ENCODE measurements around the gene RAB8B. TPM values are rescaled to one million over a fixed set of nuclear protein-coding genes. Genes with fewer than 3 reads are reported as not detected.

RAB8B gene
- total and polyA plus RNA-seq, 2 experiments from 2014 or later, result 5.1 to 12.4 TPM

DNA sequence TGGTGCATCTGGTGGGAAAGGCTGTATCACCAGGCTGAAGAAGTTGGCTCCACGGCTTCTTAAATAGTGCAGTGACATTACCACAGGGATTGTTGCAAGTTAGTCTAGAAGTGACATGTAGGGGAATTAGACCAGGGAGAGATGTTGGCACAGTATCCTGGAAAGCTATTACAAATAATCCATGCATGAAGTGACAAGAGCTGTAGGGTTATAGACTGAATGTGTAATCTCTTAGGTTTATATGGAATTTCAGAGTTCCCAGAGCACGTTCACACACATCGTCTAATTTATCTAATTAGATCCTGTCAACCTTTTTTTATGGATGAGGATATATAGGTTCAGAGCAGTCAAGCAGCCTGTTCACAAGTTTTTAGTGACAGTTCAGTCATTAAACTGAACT, 50.7 kb downstream of the RAB8B start:
- no peak for DNase-seq (ENCODE audit: low read depth in 1 of 2, low spot score in 1 of 2)
- Histone ChIP-seq H3K4me1 (ENCODE audit: low read depth) (no peaks in the 10 kb centered on the region), H3K36me3 (no peaks in the 10 kb centered on the region), H3K27ac (no peak overlapping the region), H3K27me3 (no peaks in the 10 kb centered on the region), H3K9me3 (ENCODE audit: low read depth) (no peaks in the 10 kb centered on the region), H3K4me3 (no peak overlapping the region)
- TF ChIP-seq, protein P1, sequence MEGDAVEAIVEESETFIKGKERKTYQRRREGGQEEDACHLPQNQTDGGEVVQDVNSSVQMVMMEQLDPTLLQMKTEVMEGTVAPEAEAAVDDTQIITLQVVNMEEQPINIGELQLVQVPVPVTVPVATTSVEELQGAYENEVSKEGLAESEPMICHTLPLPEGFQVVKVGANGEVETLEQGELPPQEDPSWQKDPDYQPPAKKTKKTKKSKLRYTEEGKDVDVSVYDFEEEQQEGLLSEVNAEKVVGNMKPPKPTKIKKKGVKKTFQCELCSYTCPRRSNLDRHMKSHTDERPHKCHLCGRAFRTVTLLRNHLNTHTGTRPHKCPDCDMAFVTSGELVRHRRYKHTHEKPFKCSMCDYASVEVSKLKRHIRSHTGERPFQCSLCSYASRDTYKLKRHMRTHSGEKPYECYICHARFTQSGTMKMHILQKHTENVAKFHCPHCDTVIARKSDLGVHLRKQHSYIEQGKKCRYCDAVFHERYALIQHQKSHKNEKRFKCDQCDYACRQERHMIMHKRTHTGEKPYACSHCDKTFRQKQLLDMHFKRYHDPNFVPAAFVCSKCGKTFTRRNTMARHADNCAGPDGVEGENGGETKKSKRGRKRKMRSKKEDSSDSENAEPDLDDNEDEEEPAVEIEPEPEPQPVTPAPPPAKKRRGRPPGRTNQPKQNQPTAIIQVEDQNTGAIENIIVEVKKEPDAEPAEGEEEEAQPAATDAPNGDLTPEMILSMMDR (IDR thresholded peaks at IDR 0.05; ENCODE audit: low read depth, low read length), result no peak

DNA sequence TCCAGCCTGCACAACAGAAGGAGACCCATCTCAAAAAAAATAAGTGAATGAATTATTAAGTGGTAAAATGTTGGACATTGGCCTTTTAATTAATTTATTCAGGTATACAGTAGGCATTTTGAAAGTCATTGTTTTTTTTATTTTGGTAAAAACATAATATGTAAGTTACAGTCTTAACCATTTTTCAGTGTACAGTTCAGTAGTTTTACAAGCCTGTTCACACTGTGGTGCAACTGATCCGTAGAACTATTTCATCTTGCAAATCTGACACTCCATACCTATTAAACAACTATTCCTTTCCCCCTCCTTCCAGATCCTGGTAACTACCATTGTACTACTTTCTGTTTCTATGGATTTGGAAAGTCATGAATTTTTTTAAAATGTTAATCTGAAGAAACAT, 51.9 kb downstream of the RAB8B start:
- Histone ChIP-seq H3K9me3 (ENCODE audit: low read depth) (no peaks in the 10 kb centered on the region), H3K36me3 (no peaks in the 10 kb centered on the region), H3K27me3 (no peaks in the 10 kb centered on the region), H3K27ac (no peak overlapping the region), H3K4me3 (no peak overlapping the region), H3K4me1 (ENCODE audit: low read depth) (no peaks in the 10 kb centered on the region)
- TF ChIP-seq, protein P1 (IDR thresholded peaks at IDR 0.05; ENCODE audit: low read depth, low read length), result no peak
- DNase-seq (ENCODE audit: low read depth in 1 of 2, low spot score in 1 of 2), result no peak

DNA sequence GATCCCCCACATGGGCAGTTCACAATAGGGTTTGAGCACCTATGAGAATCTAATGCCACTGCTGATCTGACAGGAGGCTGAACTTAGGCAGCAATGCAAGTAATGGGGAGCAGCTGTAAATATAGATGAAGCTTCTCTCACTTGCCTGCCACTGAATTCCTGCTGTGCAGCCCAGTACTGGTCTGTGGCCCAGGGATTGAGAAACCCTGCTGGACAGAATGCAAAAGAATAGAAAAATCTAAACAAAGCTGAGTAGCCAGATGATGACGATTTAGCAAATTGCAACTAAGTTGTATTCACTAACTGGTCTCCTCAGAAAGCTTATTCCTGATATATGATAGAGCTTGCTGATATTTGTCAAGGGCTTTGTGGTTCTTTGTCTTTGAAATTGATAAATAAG, 53.7 kb downstream of the RAB8B start:
- no peaks in the 10 kb centered on the region for H3K27me3 ChIP-seq
- no peaks in the 10 kb centered on the region for H3K36me3 ChIP-seq
- peak in 1 of 2 donors; percentile 75 for DNase-seq (ENCODE audit: low read depth in 1 of 2, low spot score in 1 of 2)
- H3K4me1 ChIP-seq (ENCODE audit: low read depth), result no peaks in the 10 kb centered on the region
- no peak overlapping the region for H3K4me3 ChIP-seq
- no peaks in the 10 kb centered on the region for H3K9me3 ChIP-seq (ENCODE audit: low read depth)
- H3K27ac ChIP-seq, result no peak overlapping the region
- TF ChIP-seq, protein P1 (IDR thresholded peaks at IDR 0.05; ENCODE audit: low read depth, low read length), result peak; percentile 17

DNA sequence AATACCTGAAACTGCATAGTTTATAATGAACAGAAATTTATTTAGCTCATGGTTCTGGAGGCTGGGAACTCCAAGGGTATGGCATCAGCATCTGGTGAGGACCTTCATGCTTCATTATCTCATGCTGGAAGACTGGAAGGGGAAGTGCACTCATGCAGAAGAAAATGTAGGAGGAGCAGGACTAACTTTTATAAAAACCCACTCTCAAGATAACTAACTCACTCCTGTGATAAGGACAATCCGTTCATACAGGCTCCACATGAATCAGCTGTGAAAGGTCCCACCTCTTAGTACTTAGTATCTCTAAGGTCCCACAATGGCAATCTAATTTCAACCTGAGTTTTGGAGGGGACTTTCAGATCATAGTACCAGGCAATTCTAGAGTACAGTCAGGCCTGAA, 54.4 kb downstream of the RAB8B start:
- Histone ChIP-seq H3K36me3 (no peaks in the 10 kb centered on the region), H3K27ac (no peak overlapping the region), H3K4me1 (ENCODE audit: low read depth) (no peaks in the 10 kb centered on the region), H3K4me3 (no peak overlapping the region), H3K9me3 (ENCODE audit: low read depth) (no peaks in the 10 kb centered on the region), H3K27me3 (no peaks in the 10 kb centered on the region)
- no peak for DNase-seq (ENCODE audit: low read depth in 1 of 2, low spot score in 1 of 2)
- TF ChIP-seq, protein P1 (IDR thresholded peaks at IDR 0.05; ENCODE audit: low read depth, low read length), result no peak

DNA sequence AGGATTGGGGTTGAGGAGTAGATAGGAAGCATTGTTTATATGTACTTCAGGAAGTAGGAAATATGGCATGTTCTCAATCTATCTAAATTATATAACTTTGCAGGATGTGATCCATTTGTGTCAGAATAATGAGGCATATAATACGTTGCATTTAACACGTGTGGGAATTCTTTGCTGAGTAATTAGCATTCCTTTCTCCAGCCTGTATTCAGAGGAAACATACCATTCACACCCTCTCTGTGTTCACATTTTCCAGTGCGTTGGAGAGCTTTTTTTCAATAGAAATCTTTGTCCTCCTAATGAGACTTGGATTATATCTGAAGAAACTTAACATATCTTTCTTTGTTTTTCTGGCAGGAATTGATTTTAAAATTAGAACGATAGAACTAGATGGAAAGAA, 55.0 kb downstream of the RAB8B start:
- no peak overlapping the region for H3K27ac ChIP-seq
- H3K4me3 ChIP-seq, result no peak overlapping the region

More for the DNA sequence above, 55.0 kb downstream of the RAB8B start:
- TF ChIP-seq, protein P1 (IDR thresholded peaks at IDR 0.05; ENCODE audit: low read depth, low read length), result no peak
- Histone ChIP-seq H3K4me1 (ENCODE audit: low read depth) (no peaks in the 10 kb centered on the region), H3K27me3 (no peaks in the 10 kb centered on the region), H3K9me3 (ENCODE audit: low read depth) (no peaks in the 10 kb centered on the region), H3K36me3 (no peaks in the 10 kb centered on the region)
- peak in 1 of 2 donors; percentile 82 for DNase-seq (ENCODE audit: low read depth in 1 of 2, low spot score in 1 of 2)

Measured in cardiac muscle cell (in vitro differentiated cells and primary cell).